GM12801 (cell line): ENCODE data around the gene AP1M1.

Source experiments
- CTCF ChIP-seq: IDR thresholded peaks from one replicate; pipeline ENCODE4 v1.5.1; 2011; ENCODE audit warnings: control low read depth; ENCODE audit not compliant: insufficient read length; ENCODE audit errors: extremely low read depth

The AP1M1 gene

GRCh38 chr19:16199275-16199932 lies 1.7 kb downstream of the AP1M1 start:
- TF ChIP-seq CTCF = no peak

GRCh38 chr19:16200038-16201010 lies 2.6 kb downstream of the AP1M1 start:
- TF ChIP-seq CTCF = no peak

GRCh38 chr19:16201011-16201391 lies 3.3 kb downstream of the AP1M1 start:
- no peak for TF ChIP-seq CTCF

- TF ChIP-seq CTCF = no peak
Measured at GRCh38 chr19:16202320-16203255, 4.9 kb downstream of the AP1M1 start.

- TF ChIP-seq CTCF = no peak
Measured at GRCh38 chr19:16203256-16204004, 5.7 kb downstream of the AP1M1 start.

- no peak for TF ChIP-seq CTCF
Measured at GRCh38 chr19:16204005-16204294, 6.2 kb downstream of the AP1M1 start.
